Endodermal cell (in vitro differentiated cells): Measurements from ENCODE around the gene RMND1. TPM values are rescaled to one million over a fixed set of nuclear protein-coding genes. Genes with fewer than 3 reads are reported as not detected.

Experiments used
- DNase-seq: peaks from one replicate; pipeline ENCODE4 v3.0.0-alpha.2; 2017
- H3K27ac ChIP-seq: 2 replicates; pipeline ENCODE4 v1.5.1; 2013; ENCODE audit warnings: mild to moderate bottlenecking, low read depth, low read length, moderate library complexity
- H3K27me3 ChIP-seq: 2 replicates; pipeline ENCODE4 v1.6.1; 2013; ENCODE audit warnings: mild to moderate bottlenecking, low read length, moderate library complexity; ENCODE audit not compliant: insufficient read depth, control insufficient read depth, poor library complexity, severe bottlenecking
- H3K36me3 ChIP-seq: 2 replicates; pipeline ENCODE4 v1.7.0; 2013; ENCODE audit warnings: mild to moderate bottlenecking, low read length, moderate library complexity; ENCODE audit not compliant: control insufficient read depth, insufficient read depth
- H3K4me1 ChIP-seq: one replicate; pipeline ENCODE4 v1.7.0; 2013; ENCODE audit warnings: low read length; ENCODE audit not compliant: control insufficient read depth, insufficient read depth
- H3K4me3 ChIP-seq: 2 replicates; pipeline ENCODE4 v1.5.1; 2013; ENCODE audit warnings: mild to moderate bottlenecking, low read length, moderate library complexity
- H3K9ac ChIP-seq: 2 replicates; pipeline ENCODE4 v1.6.1; 2013; ENCODE audit warnings: mild to moderate bottlenecking, low read length, moderate library complexity; ENCODE audit not compliant: poor library complexity, severe bottlenecking; ENCODE audit errors: extremely low read depth
- H3K9me3 ChIP-seq: 2 replicates; pipeline ENCODE4 v1.6.1; 2013; ENCODE audit warnings: mild to moderate bottlenecking, low read length, moderate library complexity; ENCODE audit not compliant: control insufficient read depth
- H3K27ac Mint-ChIP-seq: 2 replicates; pipeline ENCODE4 v1.8.0; 2020; ENCODE audit warnings: mixed read lengths
- H3K27me3 Mint-ChIP-seq: 2 replicates; pipeline ENCODE4 v1.8.0; 2021; ENCODE audit warnings: mild to moderate bottlenecking, mixed read lengths; ENCODE audit not compliant: insufficient read depth
- H3K36me3 Mint-ChIP-seq: 2 replicates; pipeline ENCODE4 v1.8.0; 2020; ENCODE audit warnings: low read depth, mixed read lengths
- H3K4me1 Mint-ChIP-seq: 2 replicates; pipeline ENCODE4 v1.8.0; 2020; ENCODE audit warnings: mixed read lengths
- H3K4me3 Mint-ChIP-seq: 2 replicates; pipeline ENCODE4 v1.8.0; 2020; ENCODE audit warnings: mild to moderate bottlenecking, moderate library complexity, mixed read lengths
- H3K9me3 Mint-ChIP-seq: 2 replicates; pipeline ENCODE4 v1.8.0; 2020; ENCODE audit warnings: mild to moderate bottlenecking, mixed read lengths
- CTCF ChIP-seq: fragments of 200-600 bp; sonication (generic); conservative IDR thresholded peaks from 2 replicates; pipeline ENCODE4 v1.5.0; 2021; ENCODE audit warnings: antibody characterized with exemption, mild to moderate bottlenecking
- WGBS, 2 experiments: methylation state at CpG; one replicate each; pipeline versions ENCODE4 v1.1.5 to v1.1.7; 2013; ENCODE audit warnings: missing lambda C conversion rate in 2 of 2, mixed read lengths in 1 of 2; ENCODE audit not compliant: insufficient coverage in 1 of 2, insufficient read length in 1 of 2; 5-methylcytosine and 5-hydroxymethylcytosine counted together
- total RNA-seq, 2 donors: library from RNA; stranded (reverse); fragmentation: NEBNext Ultra II Directional in 1 of 2; extraction: Animal tissue kit (Norgen Biotek cat#: 25700) in 1 of 2; gene quantifications; 2 replicates in 1 of 2; 3 replicates in 1 of 2; pipeline ENCODE4 v1.2.1, GENCODE V29; 2021

RMND1 gene
- total RNA-seq, 2 donors from 2014 or later: 40.8 to 45.4 TPM

DNA sequence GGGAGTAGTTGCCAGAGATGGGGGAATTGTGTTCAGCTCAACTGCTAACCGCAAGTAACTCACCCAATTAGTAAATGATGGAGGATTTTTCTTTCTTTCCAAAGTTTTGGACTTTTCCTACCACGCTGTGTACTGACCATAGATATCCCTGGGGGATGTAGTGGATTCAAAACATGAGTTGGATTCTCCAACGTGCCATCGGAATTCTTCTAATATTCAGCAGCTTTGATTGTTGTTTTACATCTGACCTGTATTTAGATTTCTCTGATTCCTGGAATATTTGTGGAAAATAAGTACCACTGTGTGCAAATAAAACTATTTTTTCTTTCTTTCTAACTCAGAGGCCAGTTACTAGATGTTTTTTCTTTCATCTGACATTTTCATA lies 43.0 kb upstream of the RMND1 start:
- Histone ChIP-seq H3K4me1 (peaks cover 3% of the 10 kb centered on the region), H3K4me3 (peak overlapping the region; percentile 85), H3K36me3 (no peaks in the 10 kb centered on the region), H3K27ac (no peak overlapping the region), H3K9ac (no peak overlapping the region), H3K27me3 (peaks cover 17% of the 10 kb centered on the region), H3K9me3 (no peaks in the 10 kb centered on the region)
- WGBS, 2 experiments: 73 to 82% methylated on average over 4 of the region's 4 CpGs
- Mint-ChIP-seq H3K4me1 (peaks cover 6% of the 10 kb centered on the region), H3K36me3 (no peaks in the 10 kb centered on the region), H3K27me3 (peaks cover 44% of the 10 kb centered on the region), H3K4me3 (peak overlapping the region; percentile 71), H3K9me3 (no peaks in the 10 kb centered on the region), H3K27ac (no peak overlapping the region)
- DNase-seq: no peak
- no peak for TF ChIP-seq CTCF

DNA sequence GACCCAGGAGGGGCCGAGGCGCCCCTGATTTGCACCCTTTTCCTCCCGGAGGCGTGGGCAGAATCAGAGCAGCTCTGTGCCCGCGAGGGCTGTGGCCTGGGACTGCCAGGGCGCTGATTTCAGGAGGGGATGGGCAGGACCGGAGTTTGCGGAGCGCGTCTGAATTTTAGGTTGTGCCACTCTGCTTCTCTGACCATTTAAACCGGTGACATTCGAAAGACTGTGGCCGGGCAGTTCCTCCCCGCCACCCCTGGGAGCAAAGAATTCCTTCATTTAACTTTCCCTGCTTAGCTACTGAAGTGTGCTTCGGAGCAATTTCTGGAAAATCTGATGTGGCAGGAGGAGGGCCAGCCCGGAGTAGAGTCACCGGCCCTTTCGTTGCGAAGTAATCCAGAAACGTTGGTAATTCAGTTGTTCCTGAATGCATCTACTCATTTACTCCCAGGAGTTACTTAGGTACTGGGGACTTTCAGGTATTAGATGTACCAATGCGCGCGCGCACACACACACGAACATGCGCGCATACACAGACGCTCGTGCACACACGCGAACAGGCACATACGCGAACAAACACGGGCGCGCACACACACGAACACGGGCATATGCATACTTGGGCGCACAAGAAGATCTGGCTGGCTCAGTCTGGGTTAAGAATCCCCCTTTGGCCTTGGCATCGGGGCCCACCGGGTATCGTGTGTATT lies 42.5 kb upstream of the RMND1 start:
- peaks cover 3% of the 10 kb centered on the region for H3K4me1 ChIP-seq
- H3K27ac ChIP-seq: no peak overlapping the region
- peaks cover 17% of the 10 kb centered on the region for H3K27me3 ChIP-seq
- 10 to 13% methylated on average over 34 to 43 of the region's 43 CpGs for WGBS, 2 experiments
- H3K36me3 ChIP-seq: no peaks in the 10 kb centered on the region
- peak overlapping the region; percentile 68 for H3K9ac ChIP-seq
- no peak for DNase-seq
- H3K27me3 Mint-ChIP-seq: peaks cover 44% of the 10 kb centered on the region
- no peak for TF ChIP-seq CTCF
- H3K4me1 Mint-ChIP-seq: peaks cover 6% of the 10 kb centered on the region
- H3K9me3 Mint-ChIP-seq: no peaks in the 10 kb centered on the region
- peak overlapping the region; percentile 71 for H3K4me3 Mint-ChIP-seq
- H3K4me3 ChIP-seq: peak overlapping the region; percentile 85
- no peaks in the 10 kb centered on the region for H3K36me3 Mint-ChIP-seq
- H3K27ac Mint-ChIP-seq: no peak overlapping the region
- no peaks in the 10 kb centered on the region for H3K9me3 ChIP-seq

DNA sequence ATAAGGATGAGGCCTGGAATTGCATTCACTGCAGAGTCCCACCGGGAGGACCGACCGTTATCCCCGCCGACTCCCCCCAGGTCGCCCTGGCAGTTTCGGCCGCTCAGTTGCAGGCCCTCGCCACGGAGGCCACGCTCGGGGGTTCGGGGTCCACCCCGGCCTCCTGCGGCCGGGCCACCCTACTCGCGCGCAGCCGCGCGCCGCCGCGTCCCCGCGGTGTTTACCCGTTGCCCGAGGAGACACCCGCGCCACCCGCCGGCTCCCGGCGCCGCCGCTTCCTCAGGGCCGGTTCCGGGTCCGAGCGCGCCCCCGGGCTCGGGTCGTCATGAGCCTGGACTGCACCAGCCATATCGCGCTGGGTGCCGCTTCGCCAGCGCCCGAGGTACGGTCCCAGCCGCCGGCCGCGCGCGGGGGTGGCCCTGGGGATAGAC lies 41.9 kb upstream of the RMND1 start, which contains the start of gene CCDC170:
TSS of gene CCDC170 (plus strand) at position 214 of the 431 bp plus-strand sequence. CDS start at position 326, 112 bp downstream.
- Histone ChIP-seq H3K4me3 (peak within 1 kb of the TSS; percentile 85), H3K36me3 (no peaks in the 10 kb centered on the region), H3K27ac (no peak within 1 kb of the TSS), H3K9ac (peak within 1 kb of the TSS; percentile 68), H3K27me3 (peaks cover 17% of the 10 kb centered on the region), H3K9me3 (no peaks in the 10 kb centered on the region), H3K4me1 (peaks cover 3% of the 10 kb centered on the region)
- Mint-ChIP-seq H3K4me3 (peak within 1 kb of the TSS; percentile 71), H3K4me1 (peaks cover 6% of the 10 kb centered on the region), H3K9me3 (no peaks in the 10 kb centered on the region), H3K27me3 (peaks cover 44% of the 10 kb centered on the region), H3K36me3 (no peaks in the 10 kb centered on the region), H3K27ac (no peak within 1 kb of the TSS)
- DNase-seq: peak; percentile 88
- WGBS, 2 experiments: 1 to 5% methylated on average over 11 to 58 of the region's 58 CpGs
- TF ChIP-seq CTCF: no peak
